ENCODE data around the gene COL16A1.

- TF ChIP-seq CTCF (IDR thresholded peaks at IDR 0.05) (no peak), POLR2A (IDR thresholded peaks at IDR 0.05) (no peak), POLR2AphosphoS5 (IDR thresholded peaks at IDR 0.05) (no peak), EP300 (IDR thresholded peaks at IDR 0.05) (no peak)
Observed at GRCh38 chr1:31699341-31699891, 4.4 kb downstream of the COL16A1 start.
